Measurements from ENCODE around the gene PRKCE. TPM values are rescaled to one million over a fixed set of nuclear protein-coding genes. Genes with fewer than 3 reads are reported as not detected.
A peak's percentile ranks its signal among the peaks of the same experiment; 100 is the strongest.

Gene PRKCE
- total RNA-seq, 3 donors from 2014 or later (not counting 1 experiment from before 2014, with no cell fraction given) = 35.2 to 42.1 (median 38.6) TPM

- TF ChIP-seq CTCF (IDR thresholded peaks at IDR 0.05) = no peak
- WGBS (ENCODE audit: insufficient coverage) = 90% methylated on average over 7 of the region's 7 CpGs
- Histone ChIP-seq H3K9me3 (ENCODE audit: control insufficient read depth, insufficient read depth, low read length) (no peaks in the 10 kb centered on the region), H3K4me1 (ENCODE audit: control insufficient read depth, insufficient read depth, low read length) (peaks cover 18% of the 10 kb centered on the region), H3K27me3 (ENCODE audit: control insufficient read depth, insufficient read depth, low read length) (no peaks in the 10 kb centered on the region), H3K36me3 (ENCODE audit: control insufficient read depth, insufficient read depth, low read length) (no peaks in the 10 kb centered on the region), H3K27ac (ENCODE audit: low read length) (no peak overlapping the region), H3K4me3 (ENCODE audit: low read length) (no peak overlapping the region)
- ATAC-seq (no peak), DNase-seq (no peak)
- peaks cover 4 to 26% of the 10 kb centered on the region in 2 donors for H3K27me3 Mint-ChIP-seq (ENCODE audit: low read depth in 2 of 2)
- intact Hi-C loops (cut with micrococcal nuclease) = no loop called here
- no peak overlapping the region for H3K4me3 Mint-ChIP-seq
- H3K27ac Mint-ChIP-seq = no peak overlapping the region
- H3K4me1 Mint-ChIP-seq = peaks cover 19 to 21% of the 10 kb centered on the region in 2 donors
- H3K9me3 Mint-ChIP-seq = no peaks in the 10 kb centered on the region
- no peaks in the 10 kb centered on the region for H3K36me3 Mint-ChIP-seq
These were observed 576.3 kb downstream of the PRKCE start for GRCh38 chr2:46227674-46228289.

GRCh38 chr2:46229134-46230063 lies 577.9 kb downstream of the PRKCE start:
- H3K4me3 Mint-ChIP-seq = no peak overlapping the region
- DNase-seq (peak in 1 of 2 donors; percentile 73), ATAC-seq (peak in 2 of 3 donors; percentile 51 to 53)
- H3K27ac Mint-ChIP-seq = no peak overlapping the region
- H3K9me3 ChIP-seq (ENCODE audit: control insufficient read depth, insufficient read depth, low read length) = no peaks in the 10 kb centered on the region
- H3K4me3 ChIP-seq (ENCODE audit: low read length) = no peak overlapping the region
- WGBS (ENCODE audit: insufficient coverage) = 81% methylated on average over 8 of the region's 11 CpGs
- H3K36me3 ChIP-seq (ENCODE audit: control insufficient read depth, insufficient read depth, low read length) = no peaks in the 10 kb centered on the region
- intact Hi-C loops (cut with micrococcal nuclease) = no loop called here
- peaks cover 7 to 12% of the 10 kb centered on the region in 2 donors for H3K4me1 Mint-ChIP-seq
- no peak for TF ChIP-seq CTCF (IDR thresholded peaks at IDR 0.05)
- H3K36me3 Mint-ChIP-seq = no peaks in the 10 kb centered on the region
- H3K27me3 Mint-ChIP-seq (ENCODE audit: low read depth in 2 of 2) = peaks cover 4 to 24% of the 10 kb centered on the region in 2 donors
- no peaks in the 10 kb centered on the region for H3K27me3 ChIP-seq (ENCODE audit: control insufficient read depth, insufficient read depth, low read length)
- no peaks in the 10 kb centered on the region for H3K9me3 Mint-ChIP-seq
- peaks cover 18% of the 10 kb centered on the region for H3K4me1 ChIP-seq (ENCODE audit: control insufficient read depth, insufficient read depth, low read length)
- H3K27ac ChIP-seq (ENCODE audit: low read length) = peak overlapping the region; percentile 19

DNA sequence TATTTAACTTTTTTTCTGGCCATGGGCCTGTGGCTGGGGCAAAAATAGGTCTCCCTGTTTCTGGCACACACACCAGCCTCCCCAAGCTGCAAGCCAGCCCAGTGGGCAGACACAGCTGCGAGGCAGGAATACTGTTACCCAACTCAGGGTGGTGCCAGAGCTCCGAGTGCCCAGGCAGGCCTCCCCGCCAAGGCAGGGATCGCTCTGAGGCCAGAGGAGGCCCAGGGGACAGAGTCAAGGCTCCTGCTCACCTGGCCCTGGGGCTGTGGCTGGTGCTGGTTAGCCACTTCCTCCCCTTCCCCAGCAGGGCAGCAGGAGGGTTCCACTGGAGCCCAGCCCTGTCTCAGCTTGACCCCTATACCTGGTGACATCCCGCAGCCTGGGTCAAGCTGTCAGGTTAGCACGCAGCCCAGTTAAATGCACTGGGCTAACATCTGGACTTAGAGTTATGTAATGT lies 578.7 kb downstream of the PRKCE start:
- no peak for TF ChIP-seq CTCF (IDR thresholded peaks at IDR 0.05)
- no peaks in the 10 kb centered on the region for H3K36me3 Mint-ChIP-seq
- ATAC-seq (peak in 2 of 3 donors; percentile 41), DNase-seq (peak in 1 of 2 donors; percentile 49)
- H3K27ac Mint-ChIP-seq = no peak overlapping the region
- H3K4me3 ChIP-seq (ENCODE audit: low read length) = no peak overlapping the region
- no peaks in the 10 kb centered on the region for H3K27me3 ChIP-seq (ENCODE audit: control insufficient read depth, insufficient read depth, low read length)
- peaks cover 4 to 17% of the 10 kb centered on the region in 2 donors for H3K27me3 Mint-ChIP-seq (ENCODE audit: low read depth in 2 of 2)
- H3K27ac ChIP-seq (ENCODE audit: low read length) = peak overlapping the region; percentile 19
- H3K9me3 ChIP-seq (ENCODE audit: control insufficient read depth, insufficient read depth, low read length) = no peaks in the 10 kb centered on the region
- WGBS (ENCODE audit: insufficient coverage) = 31% methylated on average over 6 of the region's 6 CpGs
- peaks cover 16% of the 10 kb centered on the region for H3K4me1 ChIP-seq (ENCODE audit: control insufficient read depth, insufficient read depth, low read length)
- H3K9me3 Mint-ChIP-seq = no peaks in the 10 kb centered on the region
- H3K4me3 Mint-ChIP-seq = no peak overlapping the region
- intact Hi-C loops (cut with micrococcal nuclease) = no loop called here
- H3K36me3 ChIP-seq (ENCODE audit: control insufficient read depth, insufficient read depth, low read length) = no peaks in the 10 kb centered on the region
- H3K4me1 Mint-ChIP-seq = peaks cover 0 to 5% of the 10 kb centered on the region in 2 donors
